Thymus (tissue), 11 donors: ENCODE data around the gene ZSWIM5. TPM values are rescaled to one million over a fixed set of nuclear protein-coding genes. Genes with fewer than 3 reads are reported as not detected.

Experiments used
- DNase-seq, 9 donors: peaks; one replicate each; pipeline ENCODE4 v3.0.0-alpha.2; 2013; ENCODE audit warnings: low spot score in 9 of 9, low read depth in 6 of 9, missing footprints in 1 of 9
- H3K27ac ChIP-seq, 2 donors: one replicate each; pipeline ENCODE4 v1.5.1; 2013; ENCODE audit warnings: control low read depth in 1 of 2, low read depth in 1 of 2, low read length in 1 of 2, mild to moderate bottlenecking in 1 of 2, moderate library complexity in 1 of 2
- H3K27me3 ChIP-seq, 2 donors: one replicate each; pipeline ENCODE4 v1.5.1; 2013; ENCODE audit warnings: low read length in 1 of 2; ENCODE audit not compliant: control insufficient read depth in 2 of 2, insufficient read depth in 1 of 2
- H3K36me3 ChIP-seq, 2 donors: one replicate each; pipeline ENCODE4 v1.5.1; 2013; ENCODE audit warnings: low read length in 1 of 2, mild to moderate bottlenecking in 1 of 2, moderate library complexity in 1 of 2; ENCODE audit not compliant: control insufficient read depth in 2 of 2, insufficient read depth in 2 of 2
- H3K4me1 ChIP-seq, 2 donors: one replicate each; pipeline ENCODE4 v1.5.1; 2013; ENCODE audit warnings: low read length in 2 of 2; ENCODE audit not compliant: control insufficient read depth in 2 of 2, insufficient read depth in 2 of 2
- H3K4me3 ChIP-seq, 2 donors: one replicate each; pipeline ENCODE4 v1.5.1; 2013; ENCODE audit warnings: low read length in 2 of 2, control low read depth in 1 of 2, mild to moderate bottlenecking in 1 of 2
- H3K9me3 ChIP-seq, 2 donors: one replicate each; pipeline ENCODE4 v1.5.1; 2013; ENCODE audit warnings: low read length in 1 of 2, mild to moderate bottlenecking in 1 of 2; ENCODE audit not compliant: control insufficient read depth in 2 of 2, insufficient read depth in 1 of 2
- WGBS: extraction: QIAGEN DNeasy Blood & Tissue Kit; methylation state at CpG from one replicate; pipeline ENCODE4 v1.1.7; 2013; 5-methylcytosine and 5-hydroxymethylcytosine counted together
- polyA plus RNA-seq: library from polyadenylated mRNA; stranded (reverse); fragments of 200-250 nt; gene quantifications from one replicate; pipeline ENCODE4 v1.2.3, GENCODE V29; 2013
- total RNA-seq: library from RNA; stranded (reverse); fragments of 120-200 nt; gene quantifications from one replicate; pipeline ENCODE4 v1.2.4, GENCODE V29; 2013
- donor health status: healthy.

ZSWIM5 gene
- total and polyA plus RNA-seq, 2 donors, result 0.24 to 0.39 TPM

- 89% methylated on average over 3 of the region's 3 CpGs for WGBS
- H3K27me3 ChIP-seq, result peaks cover 21 to 31% of the 10 kb centered on the region in 2 donors
These were observed 4.7 kb upstream of the ZSWIM5 start for GRCh38 chr1:45211076-45211475.

GRCh38 chr1:45206808-45207623 lies 611 bp upstream of the ZSWIM5 start:
- WGBS, result 12% methylated on average over 18 of the region's 18 CpGs
- Histone ChIP-seq H3K36me3 (no peaks in the 10 kb centered on the region), H3K4me3 (peak overlapping the region; percentile 18 to 72), H3K27me3 (peaks cover 33 to 60% of the 10 kb centered on the region in 2 donors), H3K27ac (peak overlapping the region in 1 of 2 donors; percentile 5), H3K9me3 (no peaks in the 10 kb centered on the region), H3K4me1 (peaks cover 0 to 5% of the 10 kb centered on the region in 2 donors)
- DNase-seq, result peak in 2 of 9 donors; percentile 1 to 16

More at GRCh38 chr1:45211076-45211475, 4.7 kb upstream of the ZSWIM5 start:
- DNase-seq, result no peak
- Histone ChIP-seq H3K36me3 (no peaks in the 10 kb centered on the region), H3K27ac (no peak overlapping the region), H3K9me3 (no peaks in the 10 kb centered on the region), H3K4me1 (peaks cover 0 to 3% of the 10 kb centered on the region in 2 donors), H3K4me3 (no peak overlapping the region)

GRCh38 chr1:45205011-45205909 lies 1.1 kb downstream of the ZSWIM5 start:
- no peaks in the 10 kb centered on the region for H3K36me3 ChIP-seq
- H3K4me3 ChIP-seq, result peak overlapping the region in 1 of 2 donors; percentile 72
- H3K4me1 ChIP-seq, result peaks cover 0 to 5% of the 10 kb centered on the region in 2 donors
- H3K27ac ChIP-seq, result no peak overlapping the region
- 4% methylated on average over 43 of the region's 43 CpGs for WGBS
- H3K9me3 ChIP-seq, result no peaks in the 10 kb centered on the region
- DNase-seq, result peak in 3 of 9 donors; percentile 6 to 13 (median 7)
- peaks cover 33 to 65% of the 10 kb centered on the region in 2 donors for H3K27me3 ChIP-seq

- Histone ChIP-seq H3K4me3 (no peak overlapping the region), H3K27me3 (peaks cover 12 to 34% of the 10 kb centered on the region in 2 donors), H3K4me1 (peaks cover 0 to 2% of the 10 kb centered on the region in 2 donors), H3K9me3 (no peaks in the 10 kb centered on the region), H3K27ac (no peak overlapping the region), H3K36me3 (no peaks in the 10 kb centered on the region)
- DNase-seq, result no peak
- 97% methylated on average over 3 of the region's 3 CpGs for WGBS
These were observed 5.4 kb downstream of the ZSWIM5 start for GRCh38 chr1:45200906-45201500.

GRCh38 chr1:45200435-45200834 lies 6.0 kb downstream of the ZSWIM5 start:
- no peak overlapping the region for H3K4me3 ChIP-seq
- DNase-seq, result no peak
- peaks cover 0 to 2% of the 10 kb centered on the region in 2 donors for H3K4me1 ChIP-seq
- H3K9me3 ChIP-seq, result no peaks in the 10 kb centered on the region
- peaks cover 6 to 29% of the 10 kb centered on the region in 2 donors for H3K27me3 ChIP-seq
- H3K27ac ChIP-seq, result no peak overlapping the region
- H3K36me3 ChIP-seq, result no peaks in the 10 kb centered on the region

GRCh38 chr1:45198185-45198584 lies 8.2 kb downstream of the ZSWIM5 start:
- Histone ChIP-seq H3K27me3 (peaks cover 0 to 10% of the 10 kb centered on the region in 2 donors), H3K4me1 (no peaks in the 10 kb centered on the region), H3K4me3 (no peak overlapping the region), H3K9me3 (no peaks in the 10 kb centered on the region), H3K27ac (no peak overlapping the region), H3K36me3 (no peaks in the 10 kb centered on the region)
- 91% methylated on average over 2 of the region's 2 CpGs for WGBS
- no peak for DNase-seq

GRCh38 chr1:45196863-45197262 lies 9.5 kb downstream of the ZSWIM5 start:
- no peak overlapping the region for H3K27ac ChIP-seq
- H3K4me1 ChIP-seq, result no peaks in the 10 kb centered on the region
- DNase-seq, result no peak
- H3K36me3 ChIP-seq, result no peaks in the 10 kb centered on the region
- H3K27me3 ChIP-seq, result peaks cover 0 to 6% of the 10 kb centered on the region in 2 donors
- no peak overlapping the region for H3K4me3 ChIP-seq
- no peaks in the 10 kb centered on the region for H3K9me3 ChIP-seq

- no peak for DNase-seq
These were observed 15.0 kb downstream of the ZSWIM5 start for GRCh38 chr1:45191418-45191783.

More at GRCh38 chr1:45191418-45191783, 15.0 kb downstream of the ZSWIM5 start:
- no peaks in the 10 kb centered on the region for H3K36me3 ChIP-seq
- H3K4me3 ChIP-seq, result no peak overlapping the region
- 95% methylated on average over 4 of the region's 4 CpGs for WGBS
- H3K4me1 ChIP-seq, result no peaks in the 10 kb centered on the region
- H3K27ac ChIP-seq, result no peak overlapping the region
- H3K27me3 ChIP-seq, result no peaks in the 10 kb centered on the region
- no peaks in the 10 kb centered on the region for H3K9me3 ChIP-seq
